Neural crest cell (in vitro differentiated cells): ENCODE results near the gene ENOX1. TPM values are rescaled to one million over a fixed set of nuclear protein-coding genes. Genes with fewer than 3 reads are reported as not detected.

Experiments used
- DNase-seq: peaks from one replicate; pipeline ENCODE4 v3.0.0; 2021; ENCODE audit warnings: low read depth, mixed read lengths, low spot score
- H3K27ac Mint-ChIP-seq: one replicate; pipeline ENCODE4 v1.8.0; 2021; ENCODE audit warnings: mild to moderate bottlenecking, mixed read lengths; ENCODE audit not compliant: unreplicated experiment
- H3K27me3 Mint-ChIP-seq: 2 replicates; pipeline ENCODE4 v1.8.0; 2021; ENCODE audit warnings: low read depth, mild to moderate bottlenecking, mixed read lengths
- H3K36me3 Mint-ChIP-seq: 2 replicates; pipeline ENCODE4 v1.8.0; 2021; ENCODE audit warnings: low read depth, mild to moderate bottlenecking, mixed read lengths
- H3K4me1 Mint-ChIP-seq: 2 replicates; pipeline ENCODE4 v1.8.0; 2021; ENCODE audit warnings: mixed read lengths
- H3K4me3 Mint-ChIP-seq: one replicate; pipeline ENCODE4 v1.8.0; 2021; ENCODE audit warnings: mild to moderate bottlenecking, mixed read lengths
- H3K9me3 Mint-ChIP-seq: 2 replicates; pipeline ENCODE4 v1.8.0; 2021; ENCODE audit warnings: mixed read lengths
- CTCF ChIP-seq: fragments of 200-600 bp; sonication (generic); conservative IDR thresholded peaks from 2 replicates; pipeline ENCODE4 v1.5.0; 2021; ENCODE audit warnings: antibody characterized with exemption, mild to moderate bottlenecking
- total RNA-seq: library from RNA; stranded (reverse); gene quantifications from 2 replicates; pipeline ENCODE4 v1.2.1, GENCODE V29; 2021

The ENOX1 gene
- total RNA-seq, 1 donor from 2014 or later, result 3.8 TPM

- Mint-ChIP-seq H3K36me3 (no peaks in the 10 kb centered on the region), H3K4me3 (no peak overlapping the region), H3K27me3 (no peaks in the 10 kb centered on the region), H3K9me3 (no peaks in the 10 kb centered on the region), H3K27ac (no peak overlapping the region), H3K4me1 (peaks cover 20% of the 10 kb centered on the region)
- TF ChIP-seq CTCF, result no peak
- DNase-seq, result no peak
These were observed 511.9 kb downstream of the ENOX1 start for GRCh38 chr13:43274881-43275280.

GRCh38 chr13:43273362-43273761 is 513.4 kb downstream of the ENOX1 start:
- Mint-ChIP-seq H3K27ac (no peak overlapping the region), H3K4me1 (peaks cover 30% of the 10 kb centered on the region), H3K36me3 (no peaks in the 10 kb centered on the region), H3K27me3 (no peaks in the 10 kb centered on the region), H3K9me3 (no peaks in the 10 kb centered on the region), H3K4me3 (no peak overlapping the region)
- no peak for TF ChIP-seq CTCF
- DNase-seq, result no peak

GRCh38 chr13:43272851-43273250 is 513.9 kb downstream of the ENOX1 start:
- Mint-ChIP-seq H3K27ac (peak overlapping the region; percentile 53), H3K27me3 (no peaks in the 10 kb centered on the region)

GRCh38 chr13:43271152-43271551 is 515.6 kb downstream of the ENOX1 start:
- Mint-ChIP-seq H3K9me3 (no peaks in the 10 kb centered on the region), H3K36me3 (no peaks in the 10 kb centered on the region), H3K4me1 (peaks cover 47% of the 10 kb centered on the region), H3K27me3 (no peaks in the 10 kb centered on the region), H3K27ac (no peak overlapping the region), H3K4me3 (no peak overlapping the region)
- no peak for TF ChIP-seq CTCF
- DNase-seq, result no peak

More at GRCh38 chr13:43272851-43273250, 513.9 kb downstream of the ENOX1 start:
- H3K4me3 Mint-ChIP-seq, result no peak overlapping the region
- H3K36me3 Mint-ChIP-seq, result no peaks in the 10 kb centered on the region
- no peak for TF ChIP-seq CTCF
- no peaks in the 10 kb centered on the region for H3K9me3 Mint-ChIP-seq
- no peak for DNase-seq
- H3K4me1 Mint-ChIP-seq, result peaks cover 33% of the 10 kb centered on the region

- no peak for DNase-seq
These were observed 516.5 kb downstream of the ENOX1 start for GRCh38 chr13:43270130-43270830.

More at GRCh38 chr13:43270130-43270830, 516.5 kb downstream of the ENOX1 start:
- Mint-ChIP-seq H3K27me3 (no peaks in the 10 kb centered on the region), H3K9me3 (no peaks in the 10 kb centered on the region), H3K4me3 (no peak overlapping the region), H3K27ac (no peak overlapping the region), H3K36me3 (no peaks in the 10 kb centered on the region), H3K4me1 (peaks cover 41% of the 10 kb centered on the region)
- TF ChIP-seq CTCF, result no peak
